SJCRH30 (cell line): ENCODE data around the gene XXYLT1. TPM values are rescaled to one million over a fixed set of nuclear protein-coding genes. Genes with fewer than 3 reads are reported as not detected.

Source experiments
- DNase-seq, 2 experiments: peaks; one replicate each; pipeline ENCODE4 v3.0.0-alpha.2; 2015 to 2020
- H3K27ac ChIP-seq: fragments of 250-450 bp; sonication (Bioruptor Pico); 2 replicates; pipeline ENCODE4 v1.5.1; 2020; ENCODE audit warnings: mild to moderate bottlenecking, moderate library complexity
- H3K27me3 ChIP-seq: fragments of 250-450 bp; sonication (Bioruptor Pico); 2 replicates; pipeline ENCODE4 v1.5.1; 2020; ENCODE audit warnings: mild to moderate bottlenecking, moderate library complexity
- H3K36me3 ChIP-seq: fragments of 250-450 bp; sonication (Bioruptor Pico); 2 replicates; pipeline ENCODE4 v1.5.1; 2020; ENCODE audit warnings: mild to moderate bottlenecking, moderate library complexity
- H3K4me1 ChIP-seq: fragments of 250-450 bp; sonication (Bioruptor Pico); 2 replicates; pipeline ENCODE4 v1.5.1; 2020; ENCODE audit warnings: mild to moderate bottlenecking, moderate library complexity
- H3K4me3 ChIP-seq: fragments of 250-450 bp; sonication (Bioruptor Pico); 2 replicates; pipeline ENCODE4 v1.5.1; 2020; ENCODE audit warnings: mild to moderate bottlenecking, moderate library complexity
- H3K9me3 ChIP-seq: fragments of 250-450 bp; sonication (Bioruptor Pico); replicated peaks from 2 replicates; pipeline ENCODE4 v1.5.1; 2020; ENCODE audit warnings: mild to moderate bottlenecking, moderate library complexity
- total RNA-seq: library from RNA; depleted of rRNA; stranded (reverse); fragments of >200 nt; shearing (Covaris generic); gene quantifications from 2 replicates; pipeline ENCODE4 v1.2.3, GENCODE V29; 2014

XXYLT1 gene
- total RNA-seq, 1 experiment from 2014 or later = 18.8 TPM

- Histone ChIP-seq H3K27me3 (no peaks in the 10 kb centered on the region), H3K27ac (peak overlapping the region; percentile 72), H3K9me3 (no peaks in the 10 kb centered on the region), H3K4me3 (peak overlapping the region; percentile 67), H3K4me1 (peaks cover 11% of the 10 kb centered on the region), H3K36me3 (no peaks in the 10 kb centered on the region)
- peak; percentile 89 to 90 for DNase-seq
Observed at GRCh38 chr3:195259475-195260279, 11.3 kb downstream of the XXYLT1 start.

- Histone ChIP-seq H3K27ac (peak overlapping the region; percentile 72), H3K36me3 (no peaks in the 10 kb centered on the region), H3K4me1 (peaks cover 11% of the 10 kb centered on the region), H3K27me3 (no peaks in the 10 kb centered on the region), H3K4me3 (peak overlapping the region; percentile 67), H3K9me3 (no peaks in the 10 kb centered on the region)
- DNase-seq = peak in 1 of 2 experiments; percentile 45
Observed at GRCh38 chr3:195259154-195259474, 11.8 kb downstream of the XXYLT1 start.

- no peaks in the 10 kb centered on the region for H3K36me3 ChIP-seq
- no peaks in the 10 kb centered on the region for H3K9me3 ChIP-seq
- no peaks in the 10 kb centered on the region for H3K27me3 ChIP-seq
- peak; percentile 47 to 64 for DNase-seq
- H3K4me3 ChIP-seq = no peak overlapping the region
- H3K4me1 ChIP-seq = peaks cover 11% of the 10 kb centered on the region
- H3K27ac ChIP-seq = no peak overlapping the region
Observed at GRCh38 chr3:195258449-195259153, 12.4 kb downstream of the XXYLT1 start.

GRCh38 chr3:195257454-195258448 is 13.2 kb downstream of the XXYLT1 start:
- Histone ChIP-seq H3K4me1 (peaks cover 15% of the 10 kb centered on the region), H3K36me3 (no peaks in the 10 kb centered on the region), H3K27ac (no peak overlapping the region), H3K27me3 (no peaks in the 10 kb centered on the region), H3K9me3 (no peaks in the 10 kb centered on the region), H3K4me3 (no peak overlapping the region)
- DNase-seq = no peak

- Histone ChIP-seq H3K27ac (no peak overlapping the region), H3K9me3 (no peaks in the 10 kb centered on the region), H3K4me3 (no peak overlapping the region), H3K36me3 (no peaks in the 10 kb centered on the region), H3K27me3 (no peaks in the 10 kb centered on the region), H3K4me1 (peaks cover 24% of the 10 kb centered on the region)
- DNase-seq = no peak
Observed at GRCh38 chr3:195256639-195257453, 14.1 kb downstream of the XXYLT1 start.

GRCh38 chr3:195255571-195256501 is 15.1 kb downstream of the XXYLT1 start:
- Histone ChIP-seq H3K4me1 (peaks cover 28% of the 10 kb centered on the region), H3K27ac (no peak overlapping the region), H3K9me3 (no peaks in the 10 kb centered on the region), H3K27me3 (no peaks in the 10 kb centered on the region), H3K4me3 (no peak overlapping the region), H3K36me3 (no peaks in the 10 kb centered on the region)
- DNase-seq = no peak

GRCh38 chr3:195255176-195255500 is 15.8 kb downstream of the XXYLT1 start:
- Histone ChIP-seq H3K4me1 (peaks cover 28% of the 10 kb centered on the region), H3K4me3 (no peak overlapping the region), H3K36me3 (no peaks in the 10 kb centered on the region), H3K27me3 (no peaks in the 10 kb centered on the region), H3K27ac (no peak overlapping the region), H3K9me3 (no peaks in the 10 kb centered on the region)
- DNase-seq = no peak

- Histone ChIP-seq H3K27ac (no peak overlapping the region), H3K4me1 (peaks cover 28% of the 10 kb centered on the region)
Observed at GRCh38 chr3:195254454-195255175, 16.3 kb downstream of the XXYLT1 start.

GRCh38 chr3:195253923-195254432 is 17.0 kb downstream of the XXYLT1 start:
- H3K4me1 ChIP-seq = peaks cover 24% of the 10 kb centered on the region
- H3K4me3 ChIP-seq = no peak overlapping the region
- no peak for DNase-seq
- no peaks in the 10 kb centered on the region for H3K36me3 ChIP-seq
- H3K9me3 ChIP-seq = no peaks in the 10 kb centered on the region
- H3K27ac ChIP-seq = no peak overlapping the region
- no peaks in the 10 kb centered on the region for H3K27me3 ChIP-seq

More at GRCh38 chr3:195254454-195255175, 16.3 kb downstream of the XXYLT1 start:
- Histone ChIP-seq H3K27me3 (no peaks in the 10 kb centered on the region), H3K4me3 (no peak overlapping the region), H3K9me3 (no peaks in the 10 kb centered on the region), H3K36me3 (no peaks in the 10 kb centered on the region)
- no peak for DNase-seq

GRCh38 chr3:195251336-195252065 is 19.5 kb downstream of the XXYLT1 start:
- no peaks in the 10 kb centered on the region for H3K9me3 ChIP-seq
- H3K27ac ChIP-seq = no peak overlapping the region
- peaks cover 33% of the 10 kb centered on the region for H3K4me1 ChIP-seq
- no peaks in the 10 kb centered on the region for H3K27me3 ChIP-seq
- no peaks in the 10 kb centered on the region; the same call in 1 of the 2 replicates for H3K36me3 ChIP-seq
- no peak overlapping the region for H3K4me3 ChIP-seq
- no peak for DNase-seq

- peaks cover 42% of the 10 kb centered on the region for H3K4me1 ChIP-seq
- no peak for DNase-seq
- H3K4me3 ChIP-seq = no peak overlapping the region
- no peaks in the 10 kb centered on the region for H3K9me3 ChIP-seq
- no peaks in the 10 kb centered on the region for H3K27me3 ChIP-seq
- no peaks in the 10 kb centered on the region; the same call in 1 of the 2 replicates for H3K36me3 ChIP-seq
- no peak overlapping the region for H3K27ac ChIP-seq
Observed at GRCh38 chr3:195250473-195251251, 20.3 kb downstream of the XXYLT1 start.
